Liver (tissue), 3 donors: ENCODE measurements around the gene SLC2A4RG.

Experiments used
- EGR1 ChIP-seq, 2 donors: IDR thresholded peaks; 2 replicates each; pipeline ENCODE4 v1.6.1; 2016 to 2018; ENCODE audit warnings: antibody characterized with exemption in 2 of 2, low read depth in 2 of 2
- GABPA ChIP-seq, 2 donors: IDR thresholded peaks in 1 of 2; conservative IDR thresholded peaks in 1 of 2; 2 replicates each; pipeline ENCODE4 v1.6.1; 2016; ENCODE audit warnings: antibody characterized with exemption in 2 of 2, mild to moderate bottlenecking in 1 of 2, moderate library complexity in 1 of 2
- HNF4A ChIP-seq, 2 donors: conservative IDR thresholded peaks; 2 replicates each; pipeline ENCODE4 v1.6.1; 2016; ENCODE audit warnings: antibody characterized with exemption in 2 of 2, mild to moderate bottlenecking in 2 of 2
- JUND ChIP-seq, 2 donors: IDR thresholded peaks; 2 replicates each; pipeline ENCODE4 v1.6.1; 2016; ENCODE audit warnings: antibody characterized with exemption in 2 of 2
- RAD21 ChIP-seq, 2 donors: IDR thresholded peaks; 2 replicates each; pipeline ENCODE4 v1.6.1; 2016; ENCODE audit warnings: antibody characterized with exemption in 2 of 2, mild to moderate bottlenecking in 2 of 2
- SP1 ChIP-seq: IDR thresholded peaks from 2 replicates; pipeline ENCODE4 v1.6.1; 2018; ENCODE audit warnings: antibody characterized with exemption, mild to moderate bottlenecking
- TAF1 ChIP-seq: conservative IDR thresholded peaks from 2 replicates; pipeline ENCODE4 v1.6.1; 2016; ENCODE audit warnings: antibody characterized with exemption, mild to moderate bottlenecking
- YY1 ChIP-seq: IDR thresholded peaks from 2 replicates; pipeline ENCODE4 v1.6.1; 2016; ENCODE audit warnings: antibody characterized with exemption, mild to moderate bottlenecking
- TF ChIP-seq, protein P1 (sequence below): fragments of 150-350 bp; IDR thresholded peaks from 2 replicates; pipeline ENCODE4 v1.5.1; 2017; ENCODE audit warnings: improper control_type of control experiment, low read depth, low read length; ENCODE audit not compliant: missing input control
- TF ChIP-seq, protein P2 (sequence below): IDR thresholded peaks from 2 replicates; pipeline ENCODE4 v1.6.1; 2016; ENCODE audit warnings: antibody characterized with exemption, mild to moderate bottlenecking
- TF ChIP-seq, protein P3 (sequence below): IDR thresholded peaks from 2 replicates; pipeline ENCODE4 v1.6.1; 2016; ENCODE audit warnings: antibody characterized with exemption
- donor health status: healthy.
- donor health status: healthy.

DNA sequence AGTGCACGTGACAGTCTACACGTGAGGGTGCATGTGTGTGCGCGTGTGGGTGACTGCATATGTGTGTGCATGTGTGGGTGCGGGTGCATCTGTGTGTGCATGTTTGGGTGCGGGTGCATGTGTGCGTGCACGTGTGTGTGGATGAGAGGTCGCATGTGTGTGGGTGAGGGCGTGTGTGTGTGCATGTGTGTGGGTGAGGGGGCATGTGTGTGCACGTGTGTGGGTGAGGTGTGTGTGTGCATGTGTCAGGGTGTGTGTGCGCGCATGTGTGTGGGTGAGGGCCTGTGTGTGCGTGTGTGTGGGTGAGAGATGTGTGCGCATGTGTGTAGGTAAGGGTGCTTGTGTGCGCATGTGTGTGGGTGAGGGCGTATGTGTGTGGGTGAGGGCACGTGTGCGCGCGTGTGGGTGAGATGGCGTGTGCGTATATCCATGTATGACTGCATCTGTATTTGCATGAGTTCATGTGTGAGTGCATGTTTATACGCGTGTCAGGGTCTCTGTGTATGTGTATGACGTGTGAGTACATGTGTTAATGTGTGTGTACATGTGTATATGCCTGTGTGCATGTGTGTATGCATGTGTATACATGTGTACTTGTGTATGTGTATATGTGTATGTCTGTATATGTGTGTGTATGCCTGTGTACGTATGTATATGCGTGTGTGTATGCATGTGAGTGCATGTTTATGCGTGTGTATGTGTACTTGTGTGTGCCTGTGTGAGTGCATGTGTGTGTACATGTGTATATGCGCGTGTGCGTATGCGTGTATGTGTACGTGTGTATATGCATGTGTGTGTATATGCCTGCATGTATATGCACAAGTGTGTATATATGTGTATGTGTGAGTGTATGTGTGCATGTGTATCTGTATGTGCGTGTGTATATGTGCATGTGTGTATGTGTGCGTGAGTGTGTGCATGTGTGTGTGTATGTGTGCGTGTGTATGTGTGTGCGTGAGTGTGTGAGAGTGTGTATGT lies 7.2 kb upstream of the SLC2A4RG start:
- TF ChIP-seq GABPA (IDR thresholded peaks at IDR 0.05 in 1 of 2, conservative IDR thresholded peaks at IDR 0.05 in 1 of 2) (no peak), EGR1 (IDR thresholded peaks at IDR 0.05; ENCODE audit: low read depth in 2 of 2) (no peak), TAF1 (no peak), RAD21 (IDR thresholded peaks at IDR 0.05) (no peak), JUND (IDR thresholded peaks at IDR 0.05) (no peak), HNF4A (conservative IDR thresholded peaks at IDR 0.05) (no peak), SP1 (no peak), YY1 (no peak)
- TF ChIP-seq, protein P1, sequence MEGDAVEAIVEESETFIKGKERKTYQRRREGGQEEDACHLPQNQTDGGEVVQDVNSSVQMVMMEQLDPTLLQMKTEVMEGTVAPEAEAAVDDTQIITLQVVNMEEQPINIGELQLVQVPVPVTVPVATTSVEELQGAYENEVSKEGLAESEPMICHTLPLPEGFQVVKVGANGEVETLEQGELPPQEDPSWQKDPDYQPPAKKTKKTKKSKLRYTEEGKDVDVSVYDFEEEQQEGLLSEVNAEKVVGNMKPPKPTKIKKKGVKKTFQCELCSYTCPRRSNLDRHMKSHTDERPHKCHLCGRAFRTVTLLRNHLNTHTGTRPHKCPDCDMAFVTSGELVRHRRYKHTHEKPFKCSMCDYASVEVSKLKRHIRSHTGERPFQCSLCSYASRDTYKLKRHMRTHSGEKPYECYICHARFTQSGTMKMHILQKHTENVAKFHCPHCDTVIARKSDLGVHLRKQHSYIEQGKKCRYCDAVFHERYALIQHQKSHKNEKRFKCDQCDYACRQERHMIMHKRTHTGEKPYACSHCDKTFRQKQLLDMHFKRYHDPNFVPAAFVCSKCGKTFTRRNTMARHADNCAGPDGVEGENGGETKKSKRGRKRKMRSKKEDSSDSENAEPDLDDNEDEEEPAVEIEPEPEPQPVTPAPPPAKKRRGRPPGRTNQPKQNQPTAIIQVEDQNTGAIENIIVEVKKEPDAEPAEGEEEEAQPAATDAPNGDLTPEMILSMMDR, result no peak
- TF ChIP-seq, protein P2, sequence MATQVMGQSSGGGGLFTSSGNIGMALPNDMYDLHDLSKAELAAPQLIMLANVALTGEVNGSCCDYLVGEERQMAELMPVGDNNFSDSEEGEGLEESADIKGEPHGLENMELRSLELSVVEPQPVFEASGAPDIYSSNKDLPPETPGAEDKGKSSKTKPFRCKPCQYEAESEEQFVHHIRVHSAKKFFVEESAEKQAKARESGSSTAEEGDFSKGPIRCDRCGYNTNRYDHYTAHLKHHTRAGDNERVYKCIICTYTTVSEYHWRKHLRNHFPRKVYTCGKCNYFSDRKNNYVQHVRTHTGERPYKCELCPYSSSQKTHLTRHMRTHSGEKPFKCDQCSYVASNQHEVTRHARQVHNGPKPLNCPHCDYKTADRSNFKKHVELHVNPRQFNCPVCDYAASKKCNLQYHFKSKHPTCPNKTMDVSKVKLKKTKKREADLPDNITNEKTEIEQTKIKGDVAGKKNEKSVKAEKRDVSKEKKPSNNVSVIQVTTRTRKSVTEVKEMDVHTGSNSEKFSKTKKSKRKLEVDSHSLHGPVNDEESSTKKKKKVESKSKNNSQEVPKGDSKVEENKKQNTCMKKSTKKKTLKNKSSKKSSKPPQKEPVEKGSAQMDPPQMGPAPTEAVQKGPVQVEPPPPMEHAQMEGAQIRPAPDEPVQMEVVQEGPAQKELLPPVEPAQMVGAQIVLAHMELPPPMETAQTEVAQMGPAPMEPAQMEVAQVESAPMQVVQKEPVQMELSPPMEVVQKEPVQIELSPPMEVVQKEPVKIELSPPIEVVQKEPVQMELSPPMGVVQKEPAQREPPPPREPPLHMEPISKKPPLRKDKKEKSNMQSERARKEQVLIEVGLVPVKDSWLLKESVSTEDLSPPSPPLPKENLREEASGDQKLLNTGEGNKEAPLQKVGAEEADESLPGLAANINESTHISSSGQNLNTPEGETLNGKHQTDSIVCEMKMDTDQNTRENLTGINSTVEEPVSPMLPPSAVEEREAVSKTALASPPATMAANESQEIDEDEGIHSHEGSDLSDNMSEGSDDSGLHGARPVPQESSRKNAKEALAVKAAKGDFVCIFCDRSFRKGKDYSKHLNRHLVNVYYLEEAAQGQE, result no peak
- TF ChIP-seq, protein P3, sequence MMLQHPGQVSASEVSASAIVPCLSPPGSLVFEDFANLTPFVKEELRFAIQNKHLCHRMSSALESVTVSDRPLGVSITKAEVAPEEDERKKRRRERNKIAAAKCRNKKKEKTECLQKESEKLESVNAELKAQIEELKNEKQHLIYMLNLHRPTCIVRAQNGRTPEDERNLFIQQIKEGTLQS, result no peak
